Progenitor cell of endocrine pancreas (in vitro differentiated cells): Measurements from ENCODE around the gene GPR162. TPM values are rescaled to one million over a fixed set of nuclear protein-coding genes. Genes with fewer than 3 reads are reported as not detected.

Source experiments
- DNase-seq: peaks from one replicate; pipeline ENCODE4 v3.0.0; 2021; ENCODE audit warnings: low spot score; ENCODE audit not compliant: unreplicated experiment
- H3K27ac Mint-ChIP-seq: 2 replicates; pipeline ENCODE4 v1.8.0; 2021; ENCODE audit warnings: mild to moderate bottlenecking, moderate library complexity, mixed read lengths
- H3K27me3 Mint-ChIP-seq: 2 replicates; pipeline ENCODE4 v1.8.0; 2021; ENCODE audit warnings: mixed read lengths
- H3K36me3 Mint-ChIP-seq: 2 replicates; pipeline ENCODE4 v1.8.0; 2022; ENCODE audit warnings: mixed read lengths; ENCODE audit not compliant: insufficient read depth
- H3K4me1 Mint-ChIP-seq: 2 replicates; pipeline ENCODE4 v1.8.0; 2021; ENCODE audit warnings: low read depth, mixed read lengths
- H3K4me3 Mint-ChIP-seq: 2 replicates; pipeline ENCODE4 v1.8.0; 2021; ENCODE audit warnings: low read depth, mild to moderate bottlenecking, moderate library complexity, mixed read lengths
- H3K9me3 Mint-ChIP-seq: 2 replicates; pipeline ENCODE4 v1.8.0; 2021; ENCODE audit warnings: low read depth, mixed read lengths
- CTCF ChIP-seq: fragments of 200-600 bp; sonication (generic); IDR thresholded peaks from one replicate; pipeline ENCODE4 v1.5.0; 2021; ENCODE audit warnings: antibody characterized with exemption, mild to moderate bottlenecking; ENCODE audit not compliant: unreplicated experiment
- long read RNA-seq: library from polyadenylated mRNA; unstranded; transcript quantifications from one replicate; pipeline ENCODE4 v2.0.0, GENCODE V29; 2020
- total RNA-seq: library from RNA; stranded (reverse); gene quantifications from 2 replicates; pipeline ENCODE4 v1.2.1, GENCODE V29; 2021

The GPR162 gene
- 5.5 and 6.3 TPM in 2 replicates for total RNA-seq
- long read RNA-seq, result 0 reads

GRCh38 chr12:6821591-6822425 lies at the start of gene GPR162:
Gene GPR162, plus strand, starts transcription at chr12:6821821. Its CDS starts 2,078 bp downstream, at chr12:6823899.
- TF ChIP-seq CTCF, result no peak
- Mint-ChIP-seq H3K4me3 (peak within 1 kb of the TSS; percentile 67), H3K27me3 (peaks cover 67% of the 10 kb centered on the region), H3K27ac (peak within 1 kb of the TSS; percentile 47), H3K36me3 (no peaks in the 10 kb centered on the region), H3K9me3 (no peaks in the 10 kb centered on the region), H3K4me1 (peaks cover 24% of the 10 kb centered on the region)
- DNase-seq, result peak; percentile 59

GRCh38 chr12:6772331-6772695 lies 49.3 kb upstream of the GPR162 start, which contains the start of gene LAG3:
Gene LAG3, plus strand, starts transcription at chr12:6772520. Its CDS starts 333 bp downstream, at chr12:6772853.
- TF ChIP-seq CTCF, result no peak
- H3K4me3 Mint-ChIP-seq, result no peak within 1 kb of the TSS
- H3K9me3 Mint-ChIP-seq, result no peaks in the 10 kb centered on the region
- no peak within 1 kb of the TSS for H3K27ac Mint-ChIP-seq
- H3K36me3 Mint-ChIP-seq, result peaks cover 26% of the 10 kb centered on the region
- peaks cover 48% of the 10 kb centered on the region for H3K4me1 Mint-ChIP-seq
- peaks cover 58% of the 10 kb centered on the region for H3K27me3 Mint-ChIP-seq
- DNase-seq, result no peak

- H3K9me3 Mint-ChIP-seq, result no peaks in the 10 kb centered on the region
- no peak overlapping the region for H3K27ac Mint-ChIP-seq
- no peak for TF ChIP-seq CTCF
- DNase-seq, result no peak
- no peak overlapping the region for H3K4me3 Mint-ChIP-seq
- H3K4me1 Mint-ChIP-seq, result peaks cover 44% of the 10 kb centered on the region
- H3K36me3 Mint-ChIP-seq, result peaks cover 26% of the 10 kb centered on the region
- peaks cover 65% of the 10 kb centered on the region for H3K27me3 Mint-ChIP-seq
Observed at GRCh38 chr12:6772726-6773589, 48.7 kb upstream of the GPR162 start.

GRCh38 chr12:6773590-6774351 lies 47.9 kb upstream of the GPR162 start:
- no peaks in the 10 kb centered on the region for H3K9me3 Mint-ChIP-seq
- TF ChIP-seq CTCF, result no peak
- H3K4me1 Mint-ChIP-seq, result peaks cover 44% of the 10 kb centered on the region
- no peak for DNase-seq
- H3K27ac Mint-ChIP-seq, result no peak overlapping the region
- H3K36me3 Mint-ChIP-seq, result peaks cover 26% of the 10 kb centered on the region
- H3K4me3 Mint-ChIP-seq, result no peak overlapping the region
- H3K27me3 Mint-ChIP-seq, result peaks cover 73% of the 10 kb centered on the region
